Fibroblast of villous mesenchyme (primary cell): Measurements from ENCODE around the gene SMYD3. TPM values are rescaled to one million over a fixed set of nuclear protein-coding genes. Genes with fewer than 3 reads are reported as not detected.

Experiments
- DNase-seq: peaks from one replicate; pipeline ENCODE4 v3.0.0-alpha.2; 2010; ENCODE audit warnings: low read depth
- H3K4me3 ChIP-seq: 2 replicates; pipeline ENCODE4 v1.5.1; 2011; ENCODE audit warnings: low read depth, mild to moderate bottlenecking, low read length
- total RNA-seq: library from RNA; depleted of rRNA; stranded (reverse); fragments of >200 nt; gene quantifications from 2 replicates; pipeline ENCODE4 v1.2.3, GENCODE V29; 2012
- TF ChIP-seq, protein P1 (sequence below): IDR thresholded peaks from 2 replicates; pipeline ENCODE4 v1.5.1; 2012; ENCODE audit warnings: low read depth, mild to moderate bottlenecking, low read length; ENCODE audit not compliant: insufficient read depth

The SMYD3 gene
- total RNA-seq, 1 donor = 35.4 TPM

- TF ChIP-seq, protein P1, sequence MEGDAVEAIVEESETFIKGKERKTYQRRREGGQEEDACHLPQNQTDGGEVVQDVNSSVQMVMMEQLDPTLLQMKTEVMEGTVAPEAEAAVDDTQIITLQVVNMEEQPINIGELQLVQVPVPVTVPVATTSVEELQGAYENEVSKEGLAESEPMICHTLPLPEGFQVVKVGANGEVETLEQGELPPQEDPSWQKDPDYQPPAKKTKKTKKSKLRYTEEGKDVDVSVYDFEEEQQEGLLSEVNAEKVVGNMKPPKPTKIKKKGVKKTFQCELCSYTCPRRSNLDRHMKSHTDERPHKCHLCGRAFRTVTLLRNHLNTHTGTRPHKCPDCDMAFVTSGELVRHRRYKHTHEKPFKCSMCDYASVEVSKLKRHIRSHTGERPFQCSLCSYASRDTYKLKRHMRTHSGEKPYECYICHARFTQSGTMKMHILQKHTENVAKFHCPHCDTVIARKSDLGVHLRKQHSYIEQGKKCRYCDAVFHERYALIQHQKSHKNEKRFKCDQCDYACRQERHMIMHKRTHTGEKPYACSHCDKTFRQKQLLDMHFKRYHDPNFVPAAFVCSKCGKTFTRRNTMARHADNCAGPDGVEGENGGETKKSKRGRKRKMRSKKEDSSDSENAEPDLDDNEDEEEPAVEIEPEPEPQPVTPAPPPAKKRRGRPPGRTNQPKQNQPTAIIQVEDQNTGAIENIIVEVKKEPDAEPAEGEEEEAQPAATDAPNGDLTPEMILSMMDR = no peak
- DNase-seq = peak; percentile 60
- H3K4me3 ChIP-seq = no peak overlapping the region
These were observed 736.9 kb downstream of the SMYD3 start for GRCh38 chr1:245770156-245770555.

GRCh38 chr1:245768596-245768995, 738.5 kb downstream of the SMYD3 start:
- DNase-seq = peak; percentile 24
- TF ChIP-seq, protein P1 = no peak
- no peak overlapping the region for H3K4me3 ChIP-seq

- DNase-seq = peak; percentile 46
- no peak overlapping the region for H3K4me3 ChIP-seq
- TF ChIP-seq, protein P1 = no peak
These were observed 741.7 kb downstream of the SMYD3 start for GRCh38 chr1:245765230-245766000.

- DNase-seq = no peak
- no peak overlapping the region for H3K4me3 ChIP-seq
- TF ChIP-seq, protein P1 = no peak
These were observed 743.2 kb downstream of the SMYD3 start for GRCh38 chr1:245763873-245764331.

DNA sequence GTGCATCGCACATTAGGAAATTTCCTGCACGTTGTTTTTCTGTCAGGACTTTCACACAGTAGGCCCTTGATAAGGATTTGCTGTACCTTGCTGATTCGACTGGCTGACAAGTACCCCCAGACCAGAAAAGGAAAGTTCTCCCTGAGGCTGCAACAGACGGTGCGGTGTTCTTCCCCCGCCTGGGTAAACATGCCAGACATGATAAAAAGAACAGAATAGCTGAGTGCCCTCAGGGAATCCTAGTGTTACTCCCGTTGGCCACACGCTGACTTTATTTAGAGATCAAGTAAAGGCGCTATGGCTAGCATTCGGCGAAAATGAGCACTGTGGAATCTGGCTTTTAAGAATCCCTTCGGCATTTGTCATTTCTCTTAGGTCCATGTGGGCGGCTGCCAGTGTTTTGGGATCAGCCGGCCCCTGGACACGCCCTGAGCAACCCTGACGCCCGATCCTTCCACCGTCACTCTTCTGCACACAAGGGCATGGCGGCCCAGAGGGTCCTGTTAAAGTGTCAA, 744.6 kb downstream of the SMYD3 start:
- no peak overlapping the region for H3K4me3 ChIP-seq
- TF ChIP-seq, protein P1 = no peak
- DNase-seq = no peak

GRCh38 chr1:245760301-245760700, 746.8 kb downstream of the SMYD3 start:
- H3K4me3 ChIP-seq = no peak overlapping the region
- DNase-seq = no peak
- TF ChIP-seq, protein P1 = no peak

- TF ChIP-seq, protein P1 = no peak
- no peak for DNase-seq
- no peak overlapping the region for H3K4me3 ChIP-seq
These were observed 752.6 kb downstream of the SMYD3 start for GRCh38 chr1:245754463-245754961.
